OCI-LY7 (cell line): ENCODE results near the gene CCDC102A. TPM values are rescaled to one million over a fixed set of nuclear protein-coding genes. Genes with fewer than 3 reads are reported as not detected.

Experiments used
- BruUV-seq: library from RNA; stranded (reverse); fragments of 400-500 nt; replicated peaks from 2 replicates; lab custom pipeline; 2021; lab: Mats Ljungman, UMichigan
- CTCF ChIA-PET: fragments of 300-600 bp; sonication (Branson Sonifier 250); formaldehyde crosslinking; loops from one replicate; lab custom pipeline; 2022; ENCODE audit warnings: antibody characterized with exemption; ENCODE audit not compliant: unreplicated experiment; lab: Charles Lee
- POLR2A ChIA-PET: fragments of 300-600 bp; sonication (Branson Sonifier 250); formaldehyde crosslinking; loops from one replicate; lab custom pipeline; 2022; ENCODE audit warnings: antibody characterized with exemption; lab: Charles Lee
- DNase-seq: peaks from one replicate; pipeline ENCODE4 v3.0.0-alpha.2; 2015; ENCODE audit warnings: low spot score
- H2AFZ ChIP-seq: fragments of 200-600 bp; sonication (generic), shearing (Covaris generic); 2 replicates; pipeline ENCODE4 v1.6.1; 2014; ENCODE audit warnings: mild to moderate bottlenecking, antibody characterized with exemption, low read length, moderate library complexity
- H3K27ac ChIP-seq: fragments of 200-600 bp; sonication (generic); 2 replicates; pipeline ENCODE4 v1.5.1; 2014; ENCODE audit warnings: mixed run types, low read depth, mild to moderate bottlenecking, moderate library complexity, low read length, inconsistent platforms; ENCODE audit not compliant: poor library complexity, severe bottlenecking
- H3K36me3 ChIP-seq: fragments of 200-600 bp; sonication (generic); 2 replicates; pipeline ENCODE4 v1.6.1; 2014; ENCODE audit warnings: mild to moderate bottlenecking, antibody characterized with exemption, low read length, moderate library complexity, mixed read lengths; ENCODE audit not compliant: insufficient read depth
- H3K4me1 ChIP-seq: fragments of 200-600 bp; sonication (generic); 2 replicates; pipeline ENCODE4 v1.5.1; 2014; ENCODE audit warnings: mild to moderate bottlenecking, low read length; ENCODE audit not compliant: insufficient read depth, poor library complexity, severe bottlenecking
- H3K4me2 ChIP-seq: fragments of 200-600 bp; sonication (generic); 2 replicates; pipeline ENCODE4 v1.6.1; 2014; ENCODE audit warnings: mild to moderate bottlenecking, low read length
- H3K4me3 ChIP-seq: fragments of 200-600 bp; sonication (generic); 2 replicates; pipeline ENCODE4 v1.5.1; 2014; ENCODE audit warnings: mild to moderate bottlenecking, low read depth, low read length; ENCODE audit not compliant: poor library complexity, severe bottlenecking
- H3K79me2 ChIP-seq: fragments of 200-600 bp; sonication (generic); 2 replicates; pipeline ENCODE4 v1.6.1; 2016; ENCODE audit warnings: low read depth, mild to moderate bottlenecking, low read length, moderate library complexity, mixed read lengths; ENCODE audit not compliant: insufficient read depth
- H3K9me2 ChIP-seq: fragments of 200-600 bp; sonication (generic); 2 replicates; pipeline ENCODE4 v1.6.1; 2016; ENCODE audit warnings: mild to moderate bottlenecking, low read length, mixed read lengths; ENCODE audit not compliant: insufficient read depth
- H3K9me3 ChIP-seq: fragments of 200-600 bp; sonication (generic); 2 replicates; pipeline ENCODE4 v1.6.1; 2014; ENCODE audit warnings: mild to moderate bottlenecking, mixed run types, low read length, mixed read lengths
- H4K20me1 ChIP-seq: fragments of 200-600 bp; sonication (generic); 2 replicates; pipeline ENCODE4 v1.6.1; 2014; ENCODE audit warnings: mild to moderate bottlenecking, antibody characterized with exemption, low read length, moderate library complexity, mixed read lengths; ENCODE audit not compliant: insufficient read depth
- CTCF ChIP-seq: fragments of 200-600 bp; sonication (generic); conservative IDR thresholded peaks from 2 replicates; pipeline ENCODE4 v1.5.1; 2014; ENCODE audit warnings: mild to moderate bottlenecking, antibody characterized with exemption, low read length, moderate library complexity, mixed read lengths
- EZH2phosphoT487 ChIP-seq: fragments of 200-600 bp; sonication (generic); IDR thresholded peaks from 2 replicates; pipeline ENCODE4 v1.6.1; 2018; ENCODE audit warnings: low read depth, borderline replicate concordance, mild to moderate bottlenecking, mixed run types, antibody characterized with exemption, low read length, moderate library complexity, mixed read lengths
- intact Hi-C: fragments of 100-400 bp; cut with micrococcal nuclease; formaldehyde crosslinking; loops from one replicate; pipeline ENCODE4 v1.10.0; 2022; ENCODE audit not compliant: unreplicated experiment
- total RNA-seq, 2 experiments: library from RNA; depleted of rRNA in 1 of 2; stranded (reverse); fragments of >200 nt in 1 of 2; shearing (Covaris generic) in 1 of 2; gene quantifications; 2 replicates each; pipeline ENCODE4 v1.2.3, GENCODE V29; 2014 to 2022

The CCDC102A gene
- total RNA-seq, 2 experiments from 2014 or later = 4.2 to 7.1 TPM

- ChIA-PET CTCF (interaction anchor here (0.6 kb wide), 1 partner anchor 8 kb away, joined by 5 read pairs; no protein-coding TSS in a partner anchor), POLR2A (interaction anchor here (0.7 to 1.3 kb wide), 3 partner anchors 10 to 97 kb away, joined by 3 to 4 read pairs (median 3); no protein-coding TSS in a partner anchor)
- Histone ChIP-seq H3K4me1 (peaks cover 88% of the 10 kb centered on the region), H2AFZ (no peak overlapping the region), H3K9me2 (no peaks in the 10 kb centered on the region), H3K27ac (no peak overlapping the region), H4K20me1 (0 out of 2 replicates have a peak, but pooled peaks cover 6% of the 10 kb centered on the region), H3K36me3 (no peaks in the 10 kb centered on the region), H3K4me3 (no peak overlapping the region), H3K79me2 (no peaks in the 10 kb centered on the region), H3K9me3 (no peaks in the 10 kb centered on the region), H3K4me2 (peak overlapping the region; percentile 76; the same call in 1 of the 2 replicates)
- intact Hi-C loops = no loop called here
- TF ChIP-seq CTCF = no peak
- no peak for TF ChIP-seq EZH2phosphoT487
- no TSS peak for BruUV-seq
- DNase-seq = no peak
Measured at GRCh38 chr16:57540906-57541753, 4.8 kb upstream of the CCDC102A start.

- Histone ChIP-seq H3K9me3 (no peaks in the 10 kb centered on the region), H3K4me3 (no peak overlapping the region), H3K79me2 (no peaks in the 10 kb centered on the region), H3K27ac (no peak overlapping the region), H3K9me2 (no peaks in the 10 kb centered on the region), H3K36me3 (no peaks in the 10 kb centered on the region), H4K20me1 (0 out of 2 replicates have a peak, but pooled peaks cover 6% of the 10 kb centered on the region), H3K4me2 (no peak overlapping the region), H3K4me1 (peaks cover 89% of the 10 kb centered on the region), H2AFZ (no peak overlapping the region)
- no TSS peak for BruUV-seq
- no peak for DNase-seq
- intact Hi-C loops = no loop called here
- POLR2A ChIA-PET = interaction anchor here (0.6 to 0.7 kb wide), 2 partner anchors 43 to 96 kb away, joined by 3 to 4 read pairs; no protein-coding TSS in a partner anchor
- no peak for TF ChIP-seq EZH2phosphoT487
- no peak for TF ChIP-seq CTCF
- CTCF ChIA-PET = no interaction called here
Measured at GRCh38 chr16:57540387-57540786, 4.0 kb upstream of the CCDC102A start.
